ENCODE data around the gene SCN1A.
"Not testable (repeated sequence)": the region's sequence is repeated elsewhere in the genome, so short reads cannot be mapped to it uniquely, and the experiment has no call there.

SCN1A gene

GRCh38 chr2:166148500-166149400, 20.9 kb upstream of the SCN1A start:
- DNase-seq (ENCODE audit: extremely low read depth, low read depth) = no peak
- no peak overlapping the region for H3K4me3 ChIP-seq (replicated peaks; ENCODE audit: low read depth, low read length)
- TF ChIP-seq CTCF (IDR thresholded peaks at IDR 0.05; ENCODE audit: low read depth, low read length, missing control alignments) = no peak

- no peak for TF ChIP-seq CTCF (IDR thresholded peaks at IDR 0.05; ENCODE audit: low read depth, low read length, missing control alignments)
- DNase-seq (ENCODE audit: extremely low read depth, low read depth) = no peak
- no peak overlapping the region for H3K4me3 ChIP-seq (replicated peaks; ENCODE audit: low read depth, low read length)
Observed at GRCh38 chr2:166147883-166148282, 20.1 kb upstream of the SCN1A start.

- no peak for DNase-seq (ENCODE audit: extremely low read depth, low read depth)
- H3K4me3 ChIP-seq (replicated peaks; ENCODE audit: low read depth, low read length) = no peak overlapping the region
- no peak for TF ChIP-seq CTCF (IDR thresholded peaks at IDR 0.05; ENCODE audit: low read depth, low read length, missing control alignments)
Observed at GRCh38 chr2:166144071-166144470, 16.3 kb upstream of the SCN1A start.

GRCh38 chr2:166140932-166141331, 13.1 kb upstream of the SCN1A start:
- H3K4me3 ChIP-seq (replicated peaks; ENCODE audit: low read depth, low read length) = no peak overlapping the region
- no peak for TF ChIP-seq CTCF (IDR thresholded peaks at IDR 0.05; ENCODE audit: low read depth, low read length, missing control alignments)
- no peak for DNase-seq (ENCODE audit: extremely low read depth, low read depth)

GRCh38 chr2:166140475-166140874, 12.7 kb upstream of the SCN1A start:
- no peak for TF ChIP-seq CTCF (IDR thresholded peaks at IDR 0.05; ENCODE audit: low read depth, low read length, missing control alignments)
- DNase-seq (ENCODE audit: extremely low read depth, low read depth) = no peak
- no peak overlapping the region for H3K4me3 ChIP-seq (replicated peaks; ENCODE audit: low read depth, low read length)

GRCh38 chr2:166139479-166139878, 11.7 kb upstream of the SCN1A start:
- H3K4me3 ChIP-seq (replicated peaks; ENCODE audit: low read depth, low read length); DNase-seq (ENCODE audit: extremely low read depth, low read depth): not testable (repeated sequence)

GRCh38 chr2:166138667-166139066, 10.8 kb upstream of the SCN1A start:
- no peak for DNase-seq (ENCODE audit: extremely low read depth, low read depth)
- TF ChIP-seq CTCF (IDR thresholded peaks at IDR 0.05; ENCODE audit: low read depth, low read length, missing control alignments) = no peak
- no peak overlapping the region for H3K4me3 ChIP-seq (replicated peaks; ENCODE audit: low read depth, low read length)
